HG03039 (cell line): ENCODE measurements around the gene INTS6L.
A peak's percentile ranks its signal among the peaks of the same experiment; 100 is the strongest.
"Not testable (repeated sequence)": the region's sequence is repeated elsewhere in the genome, so short reads cannot be mapped to it uniquely, and the experiment has no call there.

Source experiments
- ATAC-seq: cut with Tn5 transposase; IDR thresholded peaks from one replicate; pipeline ENCODE4 v1.9.1; 2021; ENCODE audit warnings: mild to moderate bottlenecking, moderate library complexity; ENCODE audit not compliant: unreplicated experiment

Gene INTS6L

GRCh38 chrX:135522878-135523693, 2.6 kb downstream of the INTS6L start:
- no peak for ATAC-seq

GRCh38 chrX:135528254-135528653, 7.8 kb downstream of the INTS6L start:
- no peak for ATAC-seq

- no peak for ATAC-seq
These were observed 8.3 kb downstream of the INTS6L start for GRCh38 chrX:135528756-135529155.

GRCh38 chrX:135530097-135530496, 9.6 kb downstream of the INTS6L start:
- no peak for ATAC-seq

GRCh38 chrX:135531813-135532212, 11.4 kb downstream of the INTS6L start:
- ATAC-seq: no peak

- no peak for ATAC-seq
These were observed 14.8 kb downstream of the INTS6L start for GRCh38 chrX:135535077-135535940.

- ATAC-seq: no peak
These were observed 16.4 kb downstream of the INTS6L start for GRCh38 chrX:135536877-135537276.

GRCh38 chrX:135541351-135541750, 20.9 kb downstream of the INTS6L start:
- no peak for ATAC-seq

GRCh38 chrX:135543172-135543571, 22.7 kb downstream of the INTS6L start:
- ATAC-seq: no peak

GRCh38 chrX:135543924-135544323, 23.5 kb downstream of the INTS6L start:
- ATAC-seq: no peak

GRCh38 chrX:135544338-135544948, 24.0 kb downstream of the INTS6L start:
- ATAC-seq: peak; percentile 64

GRCh38 chrX:135547767-135548166, 27.3 kb downstream of the INTS6L start:
- no peak for ATAC-seq

- no peak for ATAC-seq
These were observed 29.1 kb downstream of the INTS6L start for GRCh38 chrX:135549519-135549918.

GRCh38 chrX:135556055-135556454, 35.6 kb downstream of the INTS6L start:
- no peak for ATAC-seq

GRCh38 chrX:135557344-135557743, 36.9 kb downstream of the INTS6L start:
- ATAC-seq: no peak

- no peak for ATAC-seq
These were observed 52.0 kb downstream of the INTS6L start for GRCh38 chrX:135572436-135572835.

- no peak for ATAC-seq
These were observed 61.0 kb downstream of the INTS6L start for GRCh38 chrX:135581496-135581895.

GRCh38 chrX:135585153-135585552, 64.7 kb downstream of the INTS6L start:
- no peak for ATAC-seq

GRCh38 chrX:135591871-135592270, 71.4 kb downstream of the INTS6L start:
- no peak for ATAC-seq

- ATAC-seq: not testable (repeated sequence)
These were observed 73.6 kb downstream of the INTS6L start for GRCh38 chrX:135594049-135594448.

GRCh38 chrX:135594453-135594852, 74.0 kb downstream of the INTS6L start:
- ATAC-seq: not testable (repeated sequence)
